ENCODE measurements around the gene TNFRSF18.
"Not testable (repeated sequence)": the region's sequence is repeated elsewhere in the genome, so short reads cannot be mapped to it uniquely, and the experiment has no call there.

Gene TNFRSF18

DNA sequence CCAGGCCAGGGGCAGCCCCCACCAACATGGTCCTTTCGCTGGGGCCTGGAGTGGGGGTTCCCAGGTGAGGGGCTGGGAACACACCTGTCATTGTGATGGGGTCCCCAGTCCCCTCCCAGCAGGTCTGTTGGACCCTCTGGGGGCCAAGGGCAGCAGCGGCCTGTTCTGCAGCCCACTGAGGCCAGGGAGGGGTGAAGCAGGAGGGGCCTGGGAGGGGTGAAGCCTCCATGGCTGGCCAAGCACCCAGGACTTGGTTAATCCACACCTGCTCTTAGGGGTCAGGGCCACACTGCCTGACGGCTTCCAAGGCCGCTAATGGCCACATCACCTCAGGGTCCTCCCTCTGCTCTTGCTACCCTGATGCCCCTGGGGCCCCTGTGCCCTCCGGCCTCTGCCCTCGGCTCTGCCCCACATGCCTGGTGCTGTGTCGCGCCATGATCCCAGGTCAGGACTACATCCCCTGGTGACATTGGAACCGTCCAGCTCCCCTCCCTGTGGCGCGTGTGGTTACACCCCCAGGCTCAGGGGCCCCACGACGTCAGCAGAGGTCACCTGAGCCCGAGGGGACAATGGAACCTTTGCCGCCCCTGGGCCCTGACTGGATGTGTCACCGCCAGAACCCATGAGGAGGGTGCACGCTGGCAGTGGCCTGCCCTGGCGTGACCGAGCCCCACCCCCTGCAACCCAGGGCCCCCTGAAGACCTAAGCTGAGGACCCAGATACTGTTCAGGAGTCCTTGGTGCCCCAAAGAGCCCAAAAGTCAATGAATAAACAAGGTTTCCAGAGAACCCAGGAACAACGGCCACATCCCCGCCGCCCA is 7.0 kb downstream of the TNFRSF18 start:
- DNase-seq (ENCODE audit: low read depth), result no peak

DNA sequence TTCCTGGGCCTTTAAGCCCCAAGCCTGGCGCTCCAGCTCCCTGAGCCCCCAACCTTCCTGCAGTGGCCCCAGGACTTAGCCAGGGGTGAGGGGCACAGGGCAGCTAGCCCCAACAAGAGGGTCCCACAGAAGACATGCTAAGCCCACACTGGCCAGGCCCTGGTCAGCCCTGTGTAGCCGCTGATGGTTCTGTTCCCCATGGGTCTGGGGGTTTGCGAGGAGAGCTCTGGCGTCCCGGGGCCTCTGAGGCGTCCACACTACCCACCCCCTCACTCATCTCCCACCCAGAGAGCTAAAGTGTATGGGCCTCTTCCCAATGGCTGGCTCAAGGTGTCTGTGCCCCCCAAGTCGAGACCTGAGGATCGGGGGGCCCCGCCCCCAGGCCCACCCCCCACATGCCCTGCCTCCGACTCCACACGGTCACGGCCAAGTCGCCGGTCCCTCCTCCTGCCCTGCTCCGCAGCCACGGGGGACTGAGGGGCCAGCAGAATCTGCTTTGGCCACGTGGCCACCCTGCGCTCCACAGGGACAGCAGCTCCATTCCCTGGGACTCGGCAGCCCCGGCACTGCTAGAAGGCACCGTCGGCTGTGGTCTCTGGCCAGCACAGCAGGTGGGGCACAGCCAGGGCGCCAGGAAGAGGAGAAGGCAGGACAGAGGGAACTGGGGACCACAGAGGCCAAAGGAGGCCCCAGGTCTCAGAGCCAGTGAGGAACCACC is 7.8 kb downstream of the TNFRSF18 start:
- no peak for DNase-seq (ENCODE audit: low read depth)

DNA sequence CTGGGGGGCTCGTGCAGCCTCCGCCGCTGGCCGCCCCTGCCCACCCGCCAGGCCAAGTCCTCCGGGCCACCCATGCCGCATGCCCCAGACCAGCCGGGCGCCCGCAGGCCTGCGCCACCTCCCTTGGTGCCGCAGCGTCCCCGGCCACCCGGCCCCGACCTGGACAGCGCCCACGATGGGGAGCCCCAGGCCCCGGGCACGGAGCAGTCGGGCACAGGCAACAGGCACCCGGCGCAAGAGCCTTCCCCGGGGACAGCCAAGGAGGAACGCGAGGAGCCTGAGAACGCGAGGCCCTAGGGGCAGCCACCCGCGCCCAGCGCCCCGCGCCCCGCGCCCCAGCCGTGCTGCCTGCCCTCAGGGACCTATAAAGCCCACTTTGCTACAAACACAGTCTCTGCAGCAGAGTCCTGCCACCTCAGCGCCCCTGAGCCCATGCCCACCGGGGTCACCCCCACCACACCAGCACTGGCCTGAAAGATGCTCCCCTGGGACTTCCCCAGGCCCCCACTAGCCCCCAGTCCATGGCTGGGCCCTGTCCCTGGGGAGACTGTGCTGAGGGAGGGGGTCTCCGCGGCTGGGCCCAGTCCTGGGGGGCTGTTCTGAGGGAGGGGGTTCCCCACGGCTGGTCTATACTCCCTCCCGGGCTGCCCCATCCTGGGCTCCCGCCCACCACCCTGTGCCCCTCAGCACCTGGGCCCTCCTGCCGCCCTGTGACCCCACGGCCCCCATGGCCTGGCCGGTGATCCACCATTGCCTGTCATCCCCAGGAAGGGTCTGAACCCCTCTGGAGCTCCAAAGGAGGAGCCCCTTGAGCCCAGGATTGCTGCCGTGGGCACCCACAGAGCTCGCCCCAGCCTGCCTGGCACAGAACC is 8.6 kb downstream of the TNFRSF18 start:
- no peak for DNase-seq (ENCODE audit: low read depth)

DNA sequence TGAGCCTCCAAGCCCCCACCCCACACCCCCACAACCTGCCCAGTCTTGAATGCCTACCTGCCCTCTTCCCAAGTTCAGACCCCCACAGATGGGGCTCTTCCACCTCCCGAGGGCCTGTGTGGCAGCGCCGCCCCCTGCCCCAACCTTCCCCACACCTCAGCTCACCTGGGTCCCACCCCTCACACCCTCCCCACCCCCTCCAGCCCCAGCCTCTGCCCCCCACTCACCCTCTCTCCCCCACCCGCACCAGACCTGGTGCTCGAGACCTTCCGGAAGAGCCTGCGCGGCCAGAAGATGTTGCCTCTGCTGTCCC is 9.2 kb downstream of the TNFRSF18 start:
- DNase-seq (ENCODE audit: low read depth), result no peak

DNA sequence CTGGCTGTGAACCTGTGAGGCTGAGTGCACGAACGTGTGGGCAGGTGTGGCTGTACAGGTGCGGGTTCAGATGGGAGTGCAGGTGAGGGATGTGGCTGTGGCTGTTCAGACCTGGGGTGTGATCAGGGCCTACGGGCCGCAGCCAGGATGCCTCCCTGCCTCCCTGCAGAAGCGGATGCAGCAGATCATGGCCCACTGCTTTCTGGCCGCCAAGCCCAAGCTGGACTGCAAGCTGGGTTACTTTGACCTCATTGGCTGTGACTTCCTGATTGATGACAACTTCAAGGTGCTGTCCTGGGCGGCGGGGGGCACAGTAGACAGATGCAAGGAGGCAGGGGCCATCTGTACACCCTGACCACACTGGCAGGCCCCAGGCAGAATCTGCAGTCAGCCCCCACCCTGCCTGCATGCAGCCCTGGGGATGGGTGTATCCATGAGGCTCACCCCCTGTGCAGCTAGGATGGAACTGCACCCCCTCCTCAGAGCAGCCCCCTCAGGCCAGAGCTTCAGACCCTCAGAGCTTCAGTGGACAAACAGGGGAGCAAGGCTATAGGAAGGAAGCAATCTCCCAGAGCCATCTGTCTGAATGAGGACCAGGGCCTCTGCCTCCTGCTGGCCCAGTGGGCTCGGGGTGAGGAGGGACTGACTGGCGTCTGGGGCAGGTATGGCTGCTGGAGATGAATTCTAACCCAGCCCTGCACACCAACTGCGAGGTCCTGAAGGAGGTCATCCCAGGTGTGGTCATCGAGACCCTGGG is 9.8 kb downstream of the TNFRSF18 start:
- DNase-seq (ENCODE audit: low read depth), result no peak

DNA sequence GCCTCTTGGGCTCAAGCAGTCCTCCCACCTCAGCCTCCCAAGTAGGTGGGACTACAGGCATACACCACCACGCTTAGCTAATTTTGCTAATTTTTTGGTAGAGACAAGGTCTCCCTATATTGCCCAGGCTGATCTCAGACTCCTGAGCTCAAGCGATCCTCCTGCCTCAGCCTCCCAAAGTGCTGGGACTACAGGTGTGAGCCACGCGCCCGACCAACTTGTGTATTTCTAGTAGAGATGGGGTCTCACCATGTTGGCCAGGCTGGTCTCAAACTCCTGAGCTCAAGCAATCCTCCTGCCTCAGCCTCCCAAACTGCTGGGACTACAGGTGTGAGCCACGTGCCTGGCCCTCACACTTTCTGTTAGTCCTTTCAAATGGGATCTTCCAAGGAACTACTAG is 10.7 kb downstream of the TNFRSF18 start:
- DNase-seq (ENCODE audit: low read depth), result not testable (repeated sequence)

DNA sequence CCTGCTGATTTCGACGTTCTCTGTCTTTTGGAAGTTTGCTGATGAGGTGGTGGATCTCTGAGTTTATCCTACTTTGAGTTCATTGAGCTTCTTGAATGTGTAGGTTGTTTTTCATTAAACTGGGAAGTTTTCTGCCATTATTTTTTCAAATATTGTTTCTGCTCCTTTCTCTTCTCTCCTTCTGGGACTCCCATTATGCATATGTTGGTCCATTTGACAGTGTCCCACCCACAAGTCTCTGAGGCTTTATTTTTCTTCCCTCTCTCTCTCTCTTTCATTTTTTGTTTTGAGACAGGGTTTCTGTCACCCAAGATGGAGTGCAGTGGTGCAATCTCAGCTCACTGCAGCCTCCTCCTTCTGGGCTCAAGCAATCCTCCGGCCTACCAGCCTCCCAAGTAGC is 11.7 kb downstream of the TNFRSF18 start:
- no peak for DNase-seq (ENCODE audit: low read depth)

DNA sequence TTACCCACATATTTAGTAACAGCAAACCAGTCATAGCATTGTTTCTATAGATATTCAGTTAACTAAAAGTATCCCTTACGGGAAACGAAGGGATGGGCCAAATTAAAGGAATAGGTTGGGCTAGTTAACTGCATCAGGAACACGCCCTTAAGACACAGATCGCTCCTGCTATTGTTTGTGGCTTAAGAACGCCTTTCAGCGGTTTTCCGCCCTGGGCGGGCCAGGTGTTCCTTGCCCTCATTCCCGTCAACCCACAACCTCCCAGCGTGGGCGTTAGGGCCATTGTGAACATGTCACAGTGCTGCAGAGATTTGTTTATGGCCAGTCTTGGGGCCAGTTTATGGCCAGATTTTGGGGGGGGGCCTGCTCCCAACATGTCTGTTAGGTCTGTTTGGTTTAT is 14.7 kb downstream of the TNFRSF18 start:
- no peak for DNase-seq (ENCODE audit: low read depth)

DNA sequence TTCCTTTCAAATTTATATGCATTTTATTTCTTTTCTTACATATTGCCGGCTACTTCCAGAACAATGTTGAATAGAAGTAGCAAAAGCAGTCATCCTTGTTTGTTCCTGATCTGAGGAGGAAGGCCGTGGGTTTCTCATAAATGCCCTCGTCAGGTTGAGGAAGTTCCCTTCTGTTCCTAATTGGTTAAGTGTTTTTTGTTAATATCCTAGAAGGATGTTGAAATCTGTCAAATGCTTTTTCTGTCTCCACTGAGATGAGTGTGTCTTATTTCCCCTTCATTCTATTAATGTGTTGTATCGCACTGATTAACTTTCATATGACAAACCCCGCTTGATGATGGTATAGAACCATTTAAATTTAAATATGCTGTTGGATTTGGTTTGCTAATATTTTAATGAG is 17.3 kb downstream of the TNFRSF18 start:
- DNase-seq (ENCODE audit: low read depth), result no peak

DNA sequence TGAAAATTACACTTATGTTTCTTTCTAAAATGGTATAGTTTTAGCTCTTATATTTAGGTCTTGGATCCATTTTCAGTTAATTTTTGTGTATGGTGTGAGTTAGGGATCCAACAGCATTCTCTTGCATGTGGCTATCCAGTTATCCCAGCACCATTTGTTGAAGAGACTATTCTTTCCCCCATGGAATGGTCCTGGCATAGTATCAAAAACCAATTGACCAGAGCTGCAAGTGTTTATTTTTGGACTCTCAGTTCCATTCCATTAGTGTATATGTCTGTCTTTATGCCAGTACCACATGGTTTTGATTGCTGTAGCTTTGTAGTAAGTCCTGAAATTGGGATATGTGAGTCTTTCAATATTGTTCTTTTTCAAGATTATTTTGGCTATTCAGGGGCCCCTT is 18.5 kb downstream of the TNFRSF18 start:
- DNase-seq (ENCODE audit: low read depth), result no peak

DNA sequence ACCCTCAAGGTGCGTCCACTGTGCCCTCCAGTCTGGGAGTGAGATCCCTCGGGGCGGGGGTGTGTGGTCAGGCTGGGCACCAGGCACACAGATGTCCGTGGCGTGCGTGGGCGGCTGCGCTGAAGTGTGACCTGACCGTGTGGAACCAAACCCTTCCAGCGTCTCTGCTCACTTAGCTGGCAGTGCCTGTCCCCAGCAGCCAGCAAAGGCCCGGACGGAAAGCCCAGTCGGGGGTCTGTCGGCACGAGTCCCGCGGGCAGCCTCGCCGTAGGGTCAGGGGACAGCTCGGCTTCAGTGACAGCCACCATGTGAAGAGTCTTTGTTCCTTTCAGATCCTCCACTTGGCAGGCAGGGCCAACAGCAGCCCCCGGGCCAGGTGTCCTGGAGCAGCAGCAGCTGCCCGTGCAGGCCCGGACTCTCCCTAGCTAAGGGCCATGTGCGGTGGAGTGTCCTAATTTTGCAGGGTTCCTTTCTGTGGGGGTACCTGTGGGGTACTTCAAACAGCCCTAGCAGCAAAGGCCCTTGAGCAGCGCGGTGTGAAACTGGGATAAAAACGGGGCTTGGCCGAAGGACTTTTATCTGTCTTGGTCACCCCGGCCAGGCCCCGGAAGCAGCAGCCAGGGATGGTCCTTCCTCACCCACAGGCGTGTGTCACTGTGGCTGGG is 21.2 kb downstream of the TNFRSF18 start:
- DNase-seq (ENCODE audit: low read depth), result no peak

DNA sequence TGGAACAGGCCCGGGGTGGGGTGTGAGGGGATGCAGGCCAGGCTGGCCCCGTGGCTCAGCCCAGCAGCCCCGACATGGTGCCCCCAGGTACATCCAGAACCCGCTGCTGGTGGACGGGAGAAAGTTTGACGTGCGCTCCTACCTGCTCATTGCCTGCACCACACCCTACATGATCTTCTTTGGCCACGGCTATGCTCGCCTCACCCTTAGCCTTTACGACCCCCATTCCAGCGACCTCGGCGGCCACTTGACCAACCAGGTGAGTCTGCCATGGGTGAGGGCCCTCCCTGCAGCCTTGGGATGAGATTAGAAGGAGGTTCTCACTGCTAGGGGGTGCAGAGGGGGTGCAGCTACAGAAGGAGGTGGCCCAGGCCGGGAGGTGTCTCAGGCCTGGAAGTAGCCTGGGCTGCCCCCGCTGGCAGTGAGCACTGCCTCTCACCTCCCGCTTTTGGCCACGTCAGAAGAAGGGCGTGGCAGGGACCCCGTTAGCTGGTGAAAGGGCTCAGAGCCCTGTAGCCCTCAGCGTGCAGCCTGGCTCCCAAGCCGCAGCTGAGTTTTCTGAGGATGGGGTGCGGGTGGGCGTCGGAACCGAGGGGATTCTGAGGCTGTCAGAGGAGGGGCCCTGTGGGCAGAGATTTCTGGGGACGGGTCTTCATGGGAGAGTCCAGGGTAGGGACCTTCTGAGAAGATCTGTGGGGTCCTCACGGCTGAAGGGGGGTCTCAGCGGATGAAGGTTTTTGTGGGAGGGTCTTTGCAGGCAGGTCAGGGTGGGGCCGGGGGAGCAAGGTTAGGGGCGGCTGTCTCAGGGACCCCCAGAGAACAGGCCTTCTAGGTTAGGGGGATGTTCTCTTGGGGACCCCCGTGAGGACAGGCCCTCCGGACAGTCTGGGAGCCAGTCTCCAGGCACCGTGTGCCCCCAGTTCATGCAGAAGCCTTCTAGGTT is 22.3 kb downstream of the TNFRSF18 start:
- no peak for DNase-seq (ENCODE audit: low read depth)

DNA sequence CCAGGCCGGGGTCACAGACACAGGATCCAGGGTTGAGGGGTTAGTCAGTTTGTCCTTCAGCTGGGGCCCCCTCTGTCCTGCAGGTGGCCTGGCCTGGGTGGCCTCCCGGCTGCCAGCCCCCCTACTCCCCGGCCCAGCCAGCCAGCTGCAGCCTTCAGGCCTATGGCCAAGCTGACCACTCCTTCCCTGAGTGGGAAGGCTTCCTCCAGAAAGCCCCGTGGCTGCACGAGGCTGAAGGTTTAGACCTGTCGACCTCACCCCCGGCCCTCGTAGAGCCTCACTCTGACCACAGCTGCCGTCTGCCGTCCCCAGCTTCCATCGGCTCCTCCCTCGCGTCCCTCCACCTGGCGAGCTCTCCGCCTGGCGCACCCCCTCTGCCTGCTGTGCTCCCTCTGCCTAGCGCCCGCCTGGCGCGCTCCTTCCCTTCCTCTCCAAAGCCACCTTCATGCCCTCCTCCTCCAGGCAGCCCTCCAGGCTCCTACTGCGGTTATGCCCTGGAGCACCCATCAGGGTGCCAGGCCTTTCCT is 23.1 kb downstream of the TNFRSF18 start:
- DNase-seq (ENCODE audit: low read depth), result no peak

DNA sequence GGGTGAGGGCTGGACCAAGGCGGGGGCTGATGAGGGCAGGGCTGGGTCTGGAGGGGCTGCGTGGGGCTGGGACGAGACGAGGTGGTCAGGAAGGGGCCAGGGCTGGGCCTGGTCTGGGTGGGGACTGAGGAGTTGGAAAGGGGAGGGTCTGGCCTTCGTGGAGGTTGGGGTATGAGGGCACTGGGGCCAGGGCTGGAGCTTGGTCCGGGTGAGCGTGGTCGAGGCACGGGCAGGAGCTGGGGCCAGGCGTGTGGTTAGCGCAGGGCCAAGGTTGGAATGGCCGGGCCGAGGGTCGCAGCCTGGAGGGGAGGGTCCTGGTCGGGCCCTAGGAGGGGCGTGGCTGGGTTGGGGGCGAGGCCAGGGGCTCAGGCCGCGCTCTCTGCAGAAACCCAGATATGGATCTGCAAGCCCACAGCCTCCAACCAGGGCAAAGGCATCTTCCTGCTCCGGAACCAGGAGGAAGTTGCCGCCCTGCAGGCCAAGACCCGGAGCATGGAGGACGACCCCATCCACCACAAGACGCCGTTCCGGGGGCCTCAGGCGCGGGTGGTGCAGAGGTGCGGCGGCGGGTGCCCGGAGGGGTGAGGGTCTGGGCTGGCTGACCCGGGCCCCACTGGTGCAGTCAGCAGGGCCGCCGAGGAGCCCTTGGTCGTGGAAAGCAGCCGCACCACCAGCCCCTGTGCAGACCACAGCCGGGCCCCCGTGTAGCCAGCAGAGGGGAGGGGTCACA is 23.7 kb downstream of the TNFRSF18 start:
- DNase-seq (ENCODE audit: low read depth), result no peak

DNA sequence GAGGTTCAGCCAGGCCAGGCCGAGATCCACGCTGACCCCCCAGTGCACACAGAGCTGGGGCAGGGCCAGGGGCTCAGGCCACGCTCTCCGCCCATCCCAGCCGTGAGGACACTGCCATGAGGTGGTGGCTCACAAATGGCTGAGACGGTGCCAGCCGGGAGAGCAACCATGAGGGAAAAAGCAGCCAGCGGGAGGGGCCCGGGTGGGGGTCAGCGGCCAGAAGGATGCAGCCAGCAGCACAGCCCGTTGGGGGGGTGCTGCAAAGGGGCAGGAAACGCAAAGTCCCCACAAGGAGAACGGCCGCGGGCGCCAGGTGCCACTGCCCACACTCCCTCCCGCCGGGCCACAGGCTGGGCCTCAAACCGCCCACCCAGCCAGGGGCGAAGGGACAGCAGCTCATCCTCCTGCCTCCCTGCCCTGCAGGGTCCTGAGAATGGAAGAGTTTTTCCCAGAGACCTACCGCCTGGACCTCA is 24.4 kb downstream of the TNFRSF18 start:
- no peak for DNase-seq (ENCODE audit: low read depth)

DNA sequence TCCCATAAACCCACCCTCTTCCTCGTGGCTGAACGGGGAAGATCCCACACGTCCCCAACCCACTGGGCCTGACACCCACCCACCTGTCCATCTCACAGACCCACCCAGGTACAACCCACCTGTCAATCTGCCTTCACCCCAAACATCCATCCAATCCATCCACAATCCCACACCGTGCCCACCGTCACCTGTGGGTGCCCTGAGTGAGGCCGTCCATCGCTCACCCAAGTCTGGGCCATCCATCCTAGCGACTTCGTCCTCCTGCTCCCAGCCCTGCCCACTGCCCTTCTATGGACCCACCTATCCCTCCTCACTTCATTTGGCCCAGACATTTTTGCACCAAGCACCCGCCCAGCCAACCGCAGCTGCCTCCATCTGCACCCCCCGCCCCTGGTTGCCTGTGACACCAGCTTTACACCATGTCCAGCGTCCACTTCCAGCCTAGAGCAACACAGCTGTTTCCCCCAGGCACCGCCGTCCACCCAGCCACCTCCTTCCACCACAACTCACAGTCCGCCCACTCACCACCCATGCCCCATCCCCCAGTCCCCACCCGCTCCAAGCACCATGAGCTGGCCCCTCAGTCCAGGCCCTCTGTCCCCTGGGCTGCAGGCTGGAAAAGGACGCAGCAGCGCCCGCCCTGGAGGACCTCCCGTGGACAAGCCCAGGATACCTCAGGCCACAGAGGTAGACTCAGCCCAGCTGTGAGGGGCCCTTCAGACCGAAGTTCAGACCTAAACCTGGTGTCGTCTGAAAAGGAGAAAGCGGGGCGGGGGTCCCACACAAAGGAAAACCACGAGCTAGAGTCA is 25.1 kb downstream of the TNFRSF18 start:
- no peak for DNase-seq (ENCODE audit: low read depth)

DNA sequence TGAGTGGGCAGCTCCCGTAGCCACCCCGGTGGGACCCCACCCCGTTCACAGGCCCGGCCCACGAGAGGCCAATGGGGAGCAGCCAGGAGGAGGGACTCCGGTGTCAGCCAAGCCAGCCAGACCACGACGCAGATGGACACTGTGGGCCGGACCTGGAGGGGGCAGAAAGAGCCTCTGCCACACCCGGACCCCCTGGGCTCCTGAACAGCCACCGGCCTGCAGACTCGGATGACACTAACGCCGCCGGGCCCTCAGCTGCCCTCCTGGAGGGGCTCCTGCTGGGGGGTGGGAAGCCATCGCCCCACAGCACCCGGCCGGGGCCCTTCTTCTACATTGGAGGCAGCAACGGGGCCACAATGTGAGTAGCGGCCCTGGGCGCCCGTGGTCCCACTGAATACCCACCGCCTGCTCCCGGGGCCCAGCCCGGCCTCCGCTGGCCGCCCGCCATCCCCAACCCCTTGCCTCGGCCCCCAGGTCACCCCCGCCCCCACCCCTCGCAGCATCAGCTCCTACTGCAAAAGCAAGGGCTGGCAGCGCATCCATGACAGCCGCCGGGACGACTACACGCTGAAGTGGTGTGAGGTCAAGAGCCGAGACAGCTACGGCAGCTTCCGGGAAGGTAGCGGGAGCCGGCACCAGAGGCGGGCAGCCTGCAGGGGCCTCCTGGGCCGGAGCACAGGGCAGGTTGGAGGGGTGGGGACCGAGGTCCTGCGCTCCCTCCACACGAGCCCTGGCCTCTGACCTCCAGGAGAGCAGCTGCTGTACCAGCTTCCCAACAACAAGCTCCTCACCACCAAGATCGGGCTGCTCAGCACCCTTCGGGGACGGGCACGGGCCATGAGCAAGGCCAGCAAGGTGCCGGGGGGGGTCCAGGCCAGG is 26.2 kb downstream of the TNFRSF18 start:
- DNase-seq (ENCODE audit: low read depth), result no peak

Data from stimulated activated CD8-positive, alpha-beta memory T cell treated with anti-CD3 and anti-CD28 coated beads, Interleukin-4, amount 100 ng/mL, for 24 hours (primary cell).